ENCODE measurements around the gene MBNL2.

MBNL2 gene

DNA sequence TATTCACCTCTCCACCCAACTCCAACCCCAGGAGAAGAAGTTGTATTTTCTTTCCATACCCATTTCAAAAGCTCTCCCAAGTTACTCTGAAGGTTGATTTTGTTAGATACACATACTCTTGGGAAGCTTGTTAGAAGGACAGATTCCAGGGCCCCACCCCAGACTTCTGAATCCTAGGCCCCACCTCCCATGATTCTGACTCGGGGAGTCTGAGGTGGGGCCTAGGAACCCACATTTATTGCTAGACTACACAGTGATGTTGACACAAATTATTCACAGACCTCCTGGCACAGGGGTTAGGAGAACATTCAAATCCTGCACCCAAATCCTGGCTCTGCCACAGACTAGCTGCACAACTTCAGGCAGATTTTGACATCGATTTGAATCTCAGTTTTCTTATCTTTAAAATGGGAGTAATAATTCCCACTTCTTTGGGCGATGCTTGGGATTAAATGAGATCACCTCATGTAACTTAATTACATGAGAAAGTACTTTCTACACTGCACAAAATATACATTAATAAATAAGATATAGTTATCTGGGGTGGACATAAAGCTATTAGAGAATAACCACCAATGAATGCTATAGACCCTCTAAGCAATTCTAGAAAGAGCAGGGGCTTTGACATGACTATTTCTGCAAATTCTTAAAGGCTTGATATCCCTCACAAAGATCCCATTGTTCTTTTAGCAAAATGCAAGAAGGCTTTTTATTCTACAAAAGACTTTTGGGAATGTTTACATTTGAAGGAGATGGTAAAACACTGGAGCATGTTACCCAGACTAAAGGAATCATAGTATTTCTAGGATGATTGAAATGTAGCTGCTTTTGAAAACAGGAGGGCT is 18.0 kb downstream of the MBNL2 start:
- no peak for TF ChIP-seq FOXM1 (IDR thresholded peaks at IDR 0.05; ENCODE audit: borderline replicate concordance, low read depth)
- no peak for TF ChIP-seq MAX (IDR thresholded peaks at IDR 0.05)
- no peak for TF ChIP-seq EP300 (IDR thresholded peaks at IDR 0.05; ENCODE audit: borderline replicate concordance)
- no peak for TF ChIP-seq TEAD4 (IDR thresholded peaks at IDR 0.05)
- TF ChIP-seq TAF1 (IDR thresholded peaks at IDR 0.05; ENCODE audit: low read depth): no peak
- TF ChIP-seq RAD21 (IDR thresholded peaks at IDR 0.05; ENCODE audit: low read depth): no peak
- TF ChIP-seq, protein P1, sequence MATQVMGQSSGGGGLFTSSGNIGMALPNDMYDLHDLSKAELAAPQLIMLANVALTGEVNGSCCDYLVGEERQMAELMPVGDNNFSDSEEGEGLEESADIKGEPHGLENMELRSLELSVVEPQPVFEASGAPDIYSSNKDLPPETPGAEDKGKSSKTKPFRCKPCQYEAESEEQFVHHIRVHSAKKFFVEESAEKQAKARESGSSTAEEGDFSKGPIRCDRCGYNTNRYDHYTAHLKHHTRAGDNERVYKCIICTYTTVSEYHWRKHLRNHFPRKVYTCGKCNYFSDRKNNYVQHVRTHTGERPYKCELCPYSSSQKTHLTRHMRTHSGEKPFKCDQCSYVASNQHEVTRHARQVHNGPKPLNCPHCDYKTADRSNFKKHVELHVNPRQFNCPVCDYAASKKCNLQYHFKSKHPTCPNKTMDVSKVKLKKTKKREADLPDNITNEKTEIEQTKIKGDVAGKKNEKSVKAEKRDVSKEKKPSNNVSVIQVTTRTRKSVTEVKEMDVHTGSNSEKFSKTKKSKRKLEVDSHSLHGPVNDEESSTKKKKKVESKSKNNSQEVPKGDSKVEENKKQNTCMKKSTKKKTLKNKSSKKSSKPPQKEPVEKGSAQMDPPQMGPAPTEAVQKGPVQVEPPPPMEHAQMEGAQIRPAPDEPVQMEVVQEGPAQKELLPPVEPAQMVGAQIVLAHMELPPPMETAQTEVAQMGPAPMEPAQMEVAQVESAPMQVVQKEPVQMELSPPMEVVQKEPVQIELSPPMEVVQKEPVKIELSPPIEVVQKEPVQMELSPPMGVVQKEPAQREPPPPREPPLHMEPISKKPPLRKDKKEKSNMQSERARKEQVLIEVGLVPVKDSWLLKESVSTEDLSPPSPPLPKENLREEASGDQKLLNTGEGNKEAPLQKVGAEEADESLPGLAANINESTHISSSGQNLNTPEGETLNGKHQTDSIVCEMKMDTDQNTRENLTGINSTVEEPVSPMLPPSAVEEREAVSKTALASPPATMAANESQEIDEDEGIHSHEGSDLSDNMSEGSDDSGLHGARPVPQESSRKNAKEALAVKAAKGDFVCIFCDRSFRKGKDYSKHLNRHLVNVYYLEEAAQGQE (IDR thresholded peaks at IDR 0.05; ENCODE audit: low read depth): no peak
- no peak for TF ChIP-seq EGR1 (IDR thresholded peaks at IDR 0.05)
- TF ChIP-seq CEBPB (IDR thresholded peaks at IDR 0.05): no peak
- no peak for TF ChIP-seq USF1 (IDR thresholded peaks at IDR 0.05)
- TF ChIP-seq TCF12 (IDR thresholded peaks at IDR 0.05; ENCODE audit: low read depth): no peak
- TF ChIP-seq CREB1 (IDR thresholded peaks at IDR 0.05; ENCODE audit: low read depth): no peak
- TF ChIP-seq NFIC (IDR thresholded peaks at IDR 0.05): no peak

DNA sequence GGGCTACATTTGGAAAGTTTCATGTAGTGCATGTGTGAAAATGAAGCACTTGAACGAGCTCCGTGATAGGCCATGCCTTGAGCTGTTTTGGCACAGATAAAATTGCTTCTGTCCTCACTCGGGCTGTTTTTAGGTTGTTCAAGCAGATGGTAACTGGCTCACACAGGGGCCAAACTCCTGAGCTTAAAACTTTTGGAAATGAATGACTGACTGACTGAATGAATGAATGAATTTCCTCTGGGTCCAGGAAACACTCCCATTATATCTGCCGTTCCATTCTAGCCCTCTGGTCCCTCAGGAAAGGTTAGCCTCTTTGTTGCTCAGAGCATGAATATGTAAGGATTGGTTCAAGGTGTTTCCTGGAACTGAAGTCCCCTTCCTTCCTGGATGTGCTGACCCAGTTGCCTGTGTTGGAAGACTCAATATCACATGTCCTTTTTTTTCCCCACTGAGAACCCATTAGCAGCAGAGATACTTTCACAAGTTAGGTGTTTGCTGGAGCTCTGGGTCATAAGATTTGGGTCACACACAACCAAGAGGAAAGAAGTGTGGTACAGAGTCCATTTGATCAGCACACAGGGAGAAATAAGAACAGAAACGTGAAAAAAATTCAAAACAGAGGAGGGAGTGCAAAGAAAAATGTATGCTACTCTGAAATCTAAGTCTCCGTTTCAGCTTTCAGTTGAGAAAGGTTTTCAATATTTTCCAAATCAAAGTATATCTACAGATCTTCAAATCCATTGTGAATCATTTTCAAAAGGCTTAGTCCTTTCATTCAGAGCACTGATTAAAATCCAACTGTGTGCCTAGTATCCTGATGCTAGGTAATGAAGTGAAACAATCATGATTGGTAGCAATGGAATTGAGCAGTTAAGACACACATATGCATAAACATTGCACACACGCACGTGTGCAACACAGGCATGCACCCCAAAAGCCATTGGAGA is 18.9 kb downstream of the MBNL2 start:
- no peak for TF ChIP-seq TAF1 (IDR thresholded peaks at IDR 0.05; ENCODE audit: low read depth)
- no peak for TF ChIP-seq CEBPB (IDR thresholded peaks at IDR 0.05)
- no peak for TF ChIP-seq NFIC (IDR thresholded peaks at IDR 0.05)
- TF ChIP-seq, protein P1 (IDR thresholded peaks at IDR 0.05; ENCODE audit: low read depth): no peak
- no peak for TF ChIP-seq ZBTB7A (IDR thresholded peaks at IDR 0.05; ENCODE audit: low read depth)
- TF ChIP-seq RAD21 (IDR thresholded peaks at IDR 0.05; ENCODE audit: low read depth): no peak
- no peak for TF ChIP-seq CREB1 (IDR thresholded peaks at IDR 0.05; ENCODE audit: low read depth)
- TF ChIP-seq FOXM1 (IDR thresholded peaks at IDR 0.05; ENCODE audit: borderline replicate concordance, low read depth): no peak
- TF ChIP-seq EP300 (IDR thresholded peaks at IDR 0.05; ENCODE audit: borderline replicate concordance): no peak

GRCh38 chr13:97241761-97242160 is 19.6 kb downstream of the MBNL2 start:
- TF ChIP-seq TAF1 (IDR thresholded peaks at IDR 0.05; ENCODE audit: low read depth) (no peak), ZBTB7A (IDR thresholded peaks at IDR 0.05; ENCODE audit: low read depth) (no peak), EP300 (IDR thresholded peaks at IDR 0.05; ENCODE audit: borderline replicate concordance) (no peak), YY1 (IDR thresholded peaks at IDR 0.05; ENCODE audit: low read depth) (no peak), RAD21 (IDR thresholded peaks at IDR 0.05; ENCODE audit: low read depth) (no peak), TEAD4 (IDR thresholded peaks at IDR 0.05) (no peak), TCF12 (IDR thresholded peaks at IDR 0.05; ENCODE audit: low read depth) (no peak), CREB1 (IDR thresholded peaks at IDR 0.05; ENCODE audit: low read depth) (no peak), MAX (IDR thresholded peaks at IDR 0.05) (no peak), FOXM1 (IDR thresholded peaks at IDR 0.05; ENCODE audit: borderline replicate concordance, low read depth) (no peak), EGR1 (IDR thresholded peaks at IDR 0.05) (no peak), CEBPB (IDR thresholded peaks at IDR 0.05) (no peak), NFIC (IDR thresholded peaks at IDR 0.05) (no peak), USF1 (IDR thresholded peaks at IDR 0.05) (no peak)
- TF ChIP-seq, protein P1 (IDR thresholded peaks at IDR 0.05; ENCODE audit: low read depth): no peak
